IMR-90 (cell line): ENCODE measurements around the gene POMT1. TPM values are rescaled to one million over a fixed set of nuclear protein-coding genes. Genes with fewer than 3 reads are reported as not detected.

Experiments used
- ATAC-seq: fragments of 200-7000 bp; cut with Tn5 transposase; 2 replicates; pipeline ENCODE4 v1.9.1; 2020; ENCODE audit warnings: low read depth, mild to moderate bottlenecking, moderate library complexity
- BruUV-seq: library from RNA; stranded (reverse); fragments of 400-500 nt; replicated peaks from 2 replicates; lab custom pipeline; 2021; lab: Mats Ljungman, UMichigan
- CTCF ChIA-PET: fragments of 300-600 bp; formaldehyde crosslinking; extraction: SDS; loops from one replicate; lab custom pipeline; 2021; ENCODE audit warnings: antibody characterized with exemption; lab: Yijun Ruan, JAX
- POLR2A ChIA-PET: fragments of 300-600 bp; sonication (Branson Sonifier 250); formaldehyde crosslinking; loops from one replicate; lab custom pipeline; 2022; ENCODE audit warnings: antibody characterized with exemption; ENCODE audit not compliant: unreplicated experiment; lab: Charles Lee
- DNase-seq: peaks from one replicate; pipeline ENCODE4 v3.0.0; 2013
- H2AFZ ChIP-seq: replicated peaks from 2 replicates; pipeline ENCODE3; 2013; ENCODE audit warnings: low read length, mild to moderate bottlenecking; ENCODE audit not compliant: poor library complexity
- H2AK5ac ChIP-seq: 2 replicates; pipeline ENCODE4 v1.6.1; 2013; ENCODE audit warnings: low read depth, low read length, inconsistent platforms
- H2AK9ac ChIP-seq: replicated peaks from 2 replicates; pipeline ENCODE3; 2013; ENCODE audit warnings: mild to moderate bottlenecking, low read depth, low read length, moderate library complexity; ENCODE audit not compliant: poor library complexity
- H2BK120ac ChIP-seq: 2 replicates; pipeline ENCODE4 v1.6.1; 2013; ENCODE audit warnings: low read depth, low read length, inconsistent platforms
- H2BK15ac ChIP-seq: 3 replicates; pipeline ENCODE4 v1.6.1; 2013; ENCODE audit warnings: low read depth, low read length, inconsistent platforms
- H2BK20ac ChIP-seq: 2 replicates; pipeline ENCODE4 v1.6.1; 2013; ENCODE audit warnings: low read depth, mild to moderate bottlenecking, inconsistent platforms, low read length, moderate library complexity
- H2BK5ac ChIP-seq: 2 replicates; pipeline ENCODE4 v1.6.1; 2013; ENCODE audit warnings: mild to moderate bottlenecking, low read depth, low read length, inconsistent platforms; ENCODE audit not compliant: poor library complexity, severe bottlenecking
- H3K14ac ChIP-seq: replicated peaks from 2 replicates; pipeline ENCODE4 v1.6.1; 2013; ENCODE audit warnings: low read depth, low read length, inconsistent platforms
- H3K18ac ChIP-seq: 2 replicates; pipeline ENCODE4 v1.6.1; 2013; ENCODE audit warnings: low read depth, low read length, control low read depth
- H3K23ac ChIP-seq: 2 replicates; pipeline ENCODE4 v1.6.1; 2013; ENCODE audit warnings: low read depth, low read length, inconsistent platforms
- H3K27ac ChIP-seq: 2 replicates; pipeline ENCODE4 v1.5.1; 2013; ENCODE audit warnings: mild to moderate bottlenecking, control low read depth, low read length; ENCODE audit not compliant: insufficient read depth
- H3K27me3 ChIP-seq: 2 replicates; pipeline ENCODE4 v1.6.1; 2013; ENCODE audit warnings: low read length; ENCODE audit not compliant: control insufficient read depth, insufficient read depth
- H3K36me3 ChIP-seq: 2 replicates; pipeline ENCODE4 v1.6.1; 2013; ENCODE audit warnings: low read length, mixed read lengths; ENCODE audit not compliant: control insufficient read depth, insufficient read depth
- H3K4ac ChIP-seq: 2 replicates; pipeline ENCODE4 v1.6.1; 2013; ENCODE audit warnings: low read depth, low read length, inconsistent platforms
- H3K4me1 ChIP-seq: 2 replicates; pipeline ENCODE4 v1.6.1; 2013; ENCODE audit warnings: low read length, mixed read lengths; ENCODE audit not compliant: control insufficient read depth, insufficient read depth
- H3K4me2 ChIP-seq: 2 replicates; pipeline ENCODE4 v1.6.1; 2013; ENCODE audit warnings: low read depth, mild to moderate bottlenecking, control low read depth, low read length, moderate library complexity
- H3K4me3 ChIP-seq: 2 replicates; pipeline ENCODE4 v1.5.1; 2013; ENCODE audit warnings: low read depth, mild to moderate bottlenecking, control low read depth, low read length, moderate library complexity; ENCODE audit not compliant: insufficient read depth
- H3K56ac ChIP-seq: 2 replicates; pipeline ENCODE4 v1.6.1; 2013; ENCODE audit warnings: low read length, inconsistent platforms; ENCODE audit not compliant: insufficient read depth; ENCODE audit errors: extremely low read depth
- H3K79me1 ChIP-seq, 2 experiments: 2 replicates each; pipeline ENCODE4 v1.6.1; 2013; ENCODE audit warnings: low read length in 2 of 2, inconsistent platforms in 1 of 2, low read depth in 1 of 2
- H3K9ac ChIP-seq: 2 replicates; pipeline ENCODE4 v1.6.1; 2013; ENCODE audit warnings: low read depth, low read length, control low read depth
- H3K9me1 ChIP-seq: 2 replicates; pipeline ENCODE4 v1.6.1; 2013; ENCODE audit warnings: low read length, inconsistent platforms; ENCODE audit not compliant: insufficient read depth
- H3K9me3 ChIP-seq: 2 replicates; pipeline ENCODE4 v1.6.1; 2013; ENCODE audit warnings: low read length; ENCODE audit not compliant: control insufficient read depth, insufficient read depth
- H4K20me1 ChIP-seq: 2 replicates; pipeline ENCODE4 v1.6.1; 2013; ENCODE audit warnings: low read length, inconsistent platforms; ENCODE audit not compliant: insufficient read depth
- H4K5ac ChIP-seq: 2 replicates; pipeline ENCODE4 v1.6.1; 2013; ENCODE audit warnings: mild to moderate bottlenecking, low read depth, low read length, control low read depth
- H4K8ac ChIP-seq, 2 experiments: 2 replicates each; pipeline ENCODE4 v1.6.1; 2013; ENCODE audit warnings: low read depth in 2 of 2, low read length in 2 of 2, control low read depth in 1 of 2, inconsistent platforms in 1 of 2
- H4K91ac ChIP-seq: 2 replicates; pipeline ENCODE4 v1.6.1; 2013; ENCODE audit warnings: low read depth, low read length, inconsistent platforms; ENCODE audit not compliant: insufficient read depth
- POLR2A ChIP-seq: IDR thresholded peaks from 2 replicates; pipeline ENCODE4 v1.6.1; 2012; ENCODE audit warnings: mild to moderate bottlenecking, low read depth, low read length
- WGBS, 2 experiments: methylation state at CpG; one replicate each; pipeline versions ENCODE4 v1.1.5 to v1.1.7; 2013; ENCODE audit warnings: missing lambda C conversion rate in 2 of 2; ENCODE audit not compliant: insufficient read length in 1 of 2; ENCODE audit errors: extremely low coverage in 2 of 2; 5-methylcytosine and 5-hydroxymethylcytosine counted together
- dilution Hi-C: fragments of 300-500 bp; cut with HindIII; formaldehyde crosslinking; loops from one replicate; pipeline ENCODE4 v1.14.3; 2018; ENCODE audit warnings: low sequenced_read_pairs; ENCODE audit not compliant: unreplicated experiment
- in situ Hi-C: fragments of 300-500 bp; cut with MboI; formaldehyde crosslinking; loops from 3 replicates; pipeline ENCODE4 v1.14.3; 2019; ENCODE audit warnings: low sequenced_read_pairs, inconsistent platforms, mixed read lengths
- intact Hi-C: fragments of 100-400 bp; cut with micrococcal nuclease; formaldehyde crosslinking; loops from 2 replicates; pipeline ENCODE4 v1.10.0; 2022
- polyA plus RNA-seq, 3 experiments: library from polyadenylated mRNA; depleted of rRNA; stranded (reverse); fragments of >200 nt; gene quantifications; 2 replicates each; pipeline ENCODE4 v1.2.3, GENCODE V29; 2012; ENCODE audit warnings: low replicate concordance in 1 of 3
- total RNA-seq: library from RNA; depleted of rRNA; stranded (reverse); fragments of >200 nt; gene quantifications from 2 replicates; pipeline ENCODE4 v1.2.3, GENCODE V29; 2012
- TF ChIP-seq, protein P1 (sequence below): fragments of 150-350 bp; IDR thresholded peaks from 2 replicates; pipeline ENCODE4 v1.6.1; 2017; ENCODE audit warnings: mild to moderate bottlenecking, antibody characterized with exemption, low read length, low read depth

Gene POMT1
- total and polyA plus RNA-seq, 2 of the 4 experiments (the other 2 are of a cell fraction): 24.2 to 36.5 TPM

DNA sequence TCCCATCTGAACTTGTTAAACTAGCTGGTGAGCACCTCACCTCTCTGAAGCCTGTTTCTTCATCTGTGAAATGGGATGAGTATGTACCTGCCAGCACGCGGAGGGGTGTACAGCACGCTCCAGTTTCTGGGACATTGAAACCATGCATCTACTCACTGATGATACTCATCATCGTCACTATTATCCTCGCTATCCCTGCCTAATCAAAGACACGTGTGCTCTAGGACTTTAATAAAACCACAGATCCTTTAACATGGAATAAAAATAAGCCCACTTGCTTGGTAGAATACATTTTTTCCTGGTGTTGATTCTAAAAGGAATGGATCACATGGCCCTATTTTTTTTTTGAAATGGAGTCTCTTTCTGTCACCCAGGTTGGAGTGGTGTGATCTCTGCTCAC, 37.3 kb upstream of the POMT1 start:
- H4K20me1 ChIP-seq: peaks cover 26% of the 10 kb centered on the region
- no peak overlapping the region for H4K91ac ChIP-seq
- TF ChIP-seq, protein P1, sequence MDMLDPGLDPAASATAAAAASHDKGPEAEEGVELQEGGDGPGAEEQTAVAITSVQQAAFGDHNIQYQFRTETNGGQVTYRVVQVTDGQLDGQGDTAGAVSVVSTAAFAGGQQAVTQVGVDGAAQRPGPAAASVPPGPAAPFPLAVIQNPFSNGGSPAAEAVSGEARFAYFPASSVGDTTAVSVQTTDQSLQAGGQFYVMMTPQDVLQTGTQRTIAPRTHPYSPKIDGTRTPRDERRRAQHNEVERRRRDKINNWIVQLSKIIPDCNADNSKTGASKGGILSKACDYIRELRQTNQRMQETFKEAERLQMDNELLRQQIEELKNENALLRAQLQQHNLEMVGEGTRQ: no peak
- TF ChIP-seq POLR2A: no peak
- no peak overlapping the region for H2AK5ac ChIP-seq
- no peak overlapping the region for H2BK20ac ChIP-seq
- no peak overlapping the region for H3K4ac ChIP-seq
- ChIA-PET CTCF (no interaction called here), POLR2A (no interaction called here)
- no peak overlapping the region for H2BK5ac ChIP-seq
- dilution Hi-C loops (no loop called here), in situ Hi-C loops (loop anchor here (10.0 kb wide), 1 partner anchor 331 kb away; no protein-coding TSS in a partner anchor), intact Hi-C loops (no loop called here)
- ATAC-seq: no peak
- DNase-seq: no peak
- H3K9me1 ChIP-seq: no peaks in the 10 kb centered on the region; the same call in 1 of the 2 replicates
- H3K18ac ChIP-seq: no peak overlapping the region
- no peaks in the 10 kb centered on the region for H3K27me3 ChIP-seq
- no peaks in the 10 kb centered on the region for H3K9me3 ChIP-seq
- no peak overlapping the region for H3K23ac ChIP-seq
- WGBS, 2 experiments: no CpG with 5 or more reads among the region's 6 CpGs
- H3K27ac ChIP-seq: no peak overlapping the region
- no peak overlapping the region for H3K14ac ChIP-seq
- no peak overlapping the region for H2AFZ ChIP-seq
- H4K8ac ChIP-seq: no peak overlapping the region
- H2BK15ac ChIP-seq: no peak overlapping the region
- no peak overlapping the region for H4K5ac ChIP-seq
- no peak overlapping the region for H2BK120ac ChIP-seq
- H3K4me3 ChIP-seq: no peak overlapping the region
- peaks cover 49 to 58% of the 10 kb centered on the region in 2 experiments for H3K79me1 ChIP-seq
- H3K4me1 ChIP-seq: no peaks in the 10 kb centered on the region
- H2AK9ac ChIP-seq: no peak overlapping the region
- H3K9ac ChIP-seq: no peak overlapping the region
- peaks cover 76% of the 10 kb centered on the region for H3K36me3 ChIP-seq
- H3K56ac ChIP-seq: no peak overlapping the region
- BruUV-seq: no TSS peak
- H3K4me2 ChIP-seq: no peak overlapping the region
